GM10248 (cell line): ENCODE data around the gene SERPINA7.

Experiments used
- CTCF ChIA-PET: fragments of 300-600 bp; sonication (Branson Sonifier 250); formaldehyde crosslinking; extraction: SDS; loops from one replicate; lab custom pipeline; 2021; ENCODE audit warnings: antibody characterized with exemption; lab: Yijun Ruan, JAX
- POLR2A ChIA-PET: fragments of 350-650 bp; sonication (Branson Sonifier 250); formaldehyde crosslinking; extraction: SDS; loops from one replicate; lab custom pipeline; 2020; ENCODE audit warnings: antibody characterized with exemption; lab: Yijun Ruan, JAX
- DNase-seq: peaks from one replicate; pipeline ENCODE4 v3.0.0; 2012; ENCODE audit errors: extremely low spot score
- CTCF ChIP-seq: IDR thresholded peaks from 2 replicates; pipeline ENCODE4 v1.5.1; 2012; ENCODE audit warnings: mild to moderate bottlenecking, low read depth; ENCODE audit errors: extremely low read depth, missing control alignments, control extremely low read depth

SERPINA7 gene

GRCh38 chrX:106037835-106038473 lies 573 bp downstream of the SERPINA7 start:
- POLR2A ChIA-PET = no interaction called here
- no peak for TF ChIP-seq CTCF
- DNase-seq = no peak
- CTCF ChIA-PET = no interaction called here

GRCh38 chrX:106036716-106037115 lies 1.8 kb downstream of the SERPINA7 start:
- POLR2A ChIA-PET = no interaction called here
- DNase-seq = no peak
- TF ChIP-seq CTCF = no peak
- CTCF ChIA-PET = no interaction called here

GRCh38 chrX:106035064-106035463 lies 3.5 kb downstream of the SERPINA7 start:
- ChIA-PET POLR2A (no interaction called here), CTCF (interaction anchor here (1.2 kb wide), 1 partner anchor 25 kb away, joined by 3 read pairs; no protein-coding TSS in a partner anchor)
- no peak for DNase-seq

GRCh38 chrX:106023947-106024346 lies 14.6 kb downstream of the SERPINA7 start:
- POLR2A ChIA-PET = no interaction called here
- no peak for TF ChIP-seq CTCF
- DNase-seq = no peak
- CTCF ChIA-PET = no interaction called here

More at GRCh38 chrX:106035064-106035463, 3.5 kb downstream of the SERPINA7 start:
- no peak for TF ChIP-seq CTCF

GRCh38 chrX:106022238-106022637 lies 16.3 kb downstream of the SERPINA7 start:
- no peak for TF ChIP-seq CTCF
- ChIA-PET POLR2A (no interaction called here), CTCF (no interaction called here)
- DNase-seq = no peak

- no peak for DNase-seq
- ChIA-PET POLR2A (no interaction called here), CTCF (no interaction called here)
- TF ChIP-seq CTCF = no peak
Measured at GRCh38 chrX:106014119-106014775, 24.3 kb downstream of the SERPINA7 start.

GRCh38 chrX:106009145-106009544 lies 29.4 kb downstream of the SERPINA7 start:
- no peak for DNase-seq
- ChIA-PET POLR2A (no interaction called here), CTCF (no interaction called here)
- no peak for TF ChIP-seq CTCF
